Kasumi-1 (cell line): ENCODE data around the gene PRKACG.
"Not testable (repeated sequence)": the region's sequence is repeated elsewhere in the genome, so short reads cannot be mapped to it uniquely, and the experiment has no call there.

ENCODE experiments used
- DNase-seq, 2 experiments: peaks; one replicate each; lab custom pipeline; 2025; lab: John Stamatoyannopoulos, UW

The PRKACG gene

GRCh38 chr9:69014013-69014412, at the start of gene PRKACG:
Gene PRKACG (minus strand): TSS chr9:69014113. CDS start chr9:69014092, 21 bp downstream.
- DNase-seq = no peak

GRCh38 chr9:69062195-69062594, 48.3 kb upstream of the PRKACG start:
- DNase-seq = no peak

DNA sequence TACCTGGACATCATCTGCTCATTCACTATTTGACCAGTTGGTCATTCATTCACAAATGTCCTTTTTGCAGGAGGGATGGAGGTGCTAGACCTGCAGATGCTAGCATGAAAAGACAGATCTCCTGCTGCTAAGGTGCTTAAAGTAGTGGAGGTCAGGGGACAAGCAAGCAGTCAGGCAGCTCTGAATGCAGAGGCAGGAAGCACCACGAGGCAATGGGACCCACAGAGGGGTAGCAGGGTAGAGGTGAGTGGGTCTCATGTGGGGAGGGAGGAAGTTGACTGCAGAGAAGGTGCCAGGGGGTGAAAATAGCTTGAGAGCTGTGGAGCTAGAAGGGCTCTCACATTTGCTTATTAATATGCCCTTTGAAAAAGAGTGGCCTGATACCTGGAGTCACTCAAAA, 46.9 kb upstream of the PRKACG start:
- no peak for DNase-seq

DNA sequence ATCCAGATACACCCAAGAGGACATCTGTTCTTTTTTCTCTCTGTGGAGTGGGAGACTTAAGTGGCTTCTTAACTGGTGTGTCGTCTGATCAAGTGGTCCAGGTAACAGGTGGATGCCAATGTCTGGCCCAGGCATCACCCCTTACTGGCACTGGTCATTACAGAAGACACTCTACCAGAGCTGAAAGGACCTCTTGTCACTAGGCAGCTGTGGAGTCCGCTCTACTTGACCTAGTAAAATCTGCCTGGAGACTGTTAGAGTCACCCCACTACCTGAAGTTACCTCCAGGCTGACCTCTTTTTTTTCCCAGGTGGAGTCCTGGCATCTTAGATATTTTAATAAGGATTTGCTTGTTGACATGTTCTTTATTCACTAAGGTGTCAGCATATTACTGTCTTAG, 44.2 kb upstream of the PRKACG start:
- no peak for DNase-seq

DNA sequence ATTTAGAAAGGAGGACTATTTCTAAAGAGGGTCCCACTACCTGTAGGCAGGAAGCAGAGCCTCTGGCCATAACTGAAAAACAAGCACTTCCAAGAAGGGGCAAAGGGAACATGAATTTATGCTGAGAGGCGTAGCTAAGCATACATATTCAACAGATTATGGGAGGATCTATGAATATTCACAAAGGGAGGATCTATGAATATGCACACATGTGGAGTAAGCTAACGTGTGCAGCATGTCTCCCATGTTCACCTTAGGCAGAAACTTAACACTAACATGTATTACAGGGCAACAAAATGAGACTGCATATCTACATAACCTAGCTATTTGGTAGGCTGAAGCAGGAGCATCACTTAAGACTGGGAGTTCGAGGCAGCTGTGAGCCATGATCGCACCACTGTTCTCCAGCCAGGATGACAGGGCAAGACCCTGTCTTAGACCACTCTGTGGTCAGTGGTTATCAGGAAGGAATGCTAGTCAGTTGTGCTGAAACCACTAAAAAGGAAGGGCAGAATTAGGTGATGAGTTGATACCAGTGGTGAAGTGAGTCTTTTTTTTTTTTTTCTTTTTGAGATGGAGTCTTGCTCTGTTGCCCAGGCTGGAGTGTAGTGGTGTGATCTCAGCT, 42.4 kb upstream of the PRKACG start:
- DNase-seq = no peak

DNA sequence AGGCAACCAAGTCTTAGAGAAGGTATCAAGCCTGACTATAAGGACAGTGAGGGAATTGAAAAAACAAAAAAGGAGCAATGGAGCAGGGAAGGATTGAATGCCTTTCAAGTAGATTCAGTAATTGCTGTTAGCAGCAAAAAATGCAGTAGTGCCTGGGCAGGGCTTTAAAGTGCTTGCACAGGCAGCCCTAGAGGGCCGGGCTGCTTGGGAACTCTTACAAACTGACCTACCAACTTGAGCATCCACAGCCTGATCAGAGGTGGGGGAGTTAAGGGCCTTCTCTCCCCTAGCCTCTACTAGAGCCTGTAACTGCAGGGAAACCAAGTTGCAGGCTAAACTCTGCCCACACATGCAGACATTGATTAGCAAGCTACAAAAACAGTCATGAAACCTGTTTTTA, 41.1 kb upstream of the PRKACG start:
- DNase-seq = no peak

DNA sequence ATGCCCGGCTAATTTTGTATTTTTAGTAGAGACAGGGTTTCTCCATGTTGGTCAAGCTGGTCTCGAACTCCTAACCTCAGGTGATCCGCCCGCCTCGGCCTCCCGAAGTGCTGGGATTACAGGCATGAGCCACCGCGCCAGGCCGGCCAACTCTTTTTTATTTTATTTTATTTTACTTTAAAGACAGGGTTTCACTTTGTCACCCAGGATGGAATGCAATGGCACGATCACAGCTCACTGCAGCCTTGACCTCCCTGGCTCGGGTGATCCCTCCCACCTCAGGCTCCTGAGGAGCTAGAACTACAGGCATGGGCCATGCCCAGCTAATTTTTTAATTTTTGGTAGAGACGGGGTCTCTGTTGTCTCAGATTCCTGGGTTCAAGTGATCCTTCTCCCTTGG, 37.0 kb upstream of the PRKACG start:
- not testable (repeated sequence) for DNase-seq

DNA sequence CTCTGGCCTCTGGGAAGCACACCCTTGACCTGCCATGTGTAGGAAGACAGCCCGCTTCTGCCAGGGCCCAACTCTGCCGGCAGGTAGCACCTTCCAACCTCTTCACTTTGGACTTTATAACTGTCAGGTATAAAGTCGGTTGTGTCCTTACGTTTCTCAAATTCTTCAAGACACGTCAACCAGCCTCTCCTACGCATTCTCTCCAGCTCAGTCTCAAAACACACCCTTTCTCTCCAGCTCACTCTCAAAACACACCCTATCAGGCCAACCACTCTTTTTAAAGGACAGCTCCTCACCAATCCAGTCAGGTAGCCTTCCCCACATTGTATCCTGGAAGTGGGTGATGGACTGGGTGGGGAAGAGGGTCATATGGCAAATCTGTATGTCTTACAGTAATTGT, 35.2 kb upstream of the PRKACG start:
- no peak for DNase-seq

- DNase-seq = peak; percentile 84 to 91
Measured at GRCh38 chr9:69047371-69047770, 33.5 kb upstream of the PRKACG start.

DNA sequence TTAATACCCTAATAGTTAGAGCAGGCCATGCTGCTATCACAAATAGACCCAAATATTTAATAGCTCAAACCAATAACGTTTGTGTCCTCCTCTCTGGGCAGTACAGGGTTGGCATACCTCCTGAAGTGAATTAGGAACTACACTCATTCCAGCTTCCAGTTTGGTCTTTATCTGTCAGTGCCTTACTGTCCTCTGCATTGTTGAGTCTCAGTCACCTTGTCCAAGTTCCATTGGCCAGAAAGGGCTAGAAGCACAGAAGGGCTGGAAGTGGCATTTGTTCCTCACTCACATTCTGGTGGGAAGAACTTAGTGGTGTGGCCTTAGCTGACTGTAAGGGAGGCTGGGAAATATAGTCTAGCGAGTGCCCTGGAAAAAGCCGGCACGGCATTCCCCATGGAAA, 32.8 kb upstream of the PRKACG start:
- no peak for DNase-seq

GRCh38 chr9:69045821-69046220, 31.9 kb upstream of the PRKACG start:
- no peak for DNase-seq

GRCh38 chr9:69044240-69045219, 30.6 kb upstream of the PRKACG start:
- peak; percentile 38 to 62 for DNase-seq

GRCh38 chr9:69040646-69041045, 26.7 kb upstream of the PRKACG start:
- no peak for DNase-seq

- DNase-seq = no peak
Measured at GRCh38 chr9:69036799-69037198, 22.9 kb upstream of the PRKACG start.

- peak in 1 of 2 experiments; percentile 21 for DNase-seq
Measured at GRCh38 chr9:69036309-69036708, 22.4 kb upstream of the PRKACG start.

GRCh38 chr9:69035438-69036308, 21.8 kb upstream of the PRKACG start, which contains the start of gene FXN:
Gene FXN (plus strand): TSS chr9:69035752. CDS start chr9:69035783, 31 bp downstream.
- DNase-seq = peak; percentile 57 to 67

- DNase-seq = no peak
Measured at GRCh38 chr9:69034071-69034470, 20.2 kb upstream of the PRKACG start.

DNA sequence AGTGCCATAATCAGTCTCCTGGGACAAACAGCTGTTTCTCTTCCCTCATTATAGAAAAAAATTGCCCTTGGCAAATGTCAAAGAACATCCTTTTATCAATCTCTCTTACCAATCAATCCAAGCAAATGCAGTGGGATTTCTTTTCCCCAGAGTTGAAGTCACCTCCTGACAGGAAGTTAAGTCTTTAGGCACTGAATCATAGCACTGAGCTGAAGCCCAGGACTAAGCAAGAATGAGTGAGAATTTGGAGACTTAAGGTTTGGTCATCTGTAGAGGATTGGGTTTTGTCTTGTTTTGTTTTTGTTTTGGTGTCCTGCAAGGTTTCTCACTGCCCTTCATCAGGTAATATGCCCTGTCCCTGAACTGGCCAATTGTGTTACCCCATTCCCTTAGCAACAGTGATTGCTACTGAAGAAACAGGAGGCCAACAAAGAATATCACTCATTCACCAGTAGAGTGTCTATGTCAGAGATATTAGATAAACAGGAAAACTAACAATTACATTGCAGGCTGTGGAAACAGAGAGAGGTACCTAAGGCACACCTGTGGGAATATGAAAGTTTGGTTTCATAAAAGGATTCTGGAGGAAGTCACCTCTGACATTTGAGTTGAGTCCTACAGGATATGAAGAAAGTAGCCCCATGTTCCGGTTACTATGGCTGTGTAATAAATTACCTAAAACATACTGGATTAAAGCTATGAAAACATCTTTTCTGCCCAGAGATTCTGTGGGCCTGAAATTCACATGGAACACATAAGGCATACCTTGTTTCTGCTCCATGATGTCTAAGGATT, 17.1 kb upstream of the PRKACG start:
- DNase-seq = no peak

GRCh38 chr9:69029535-69029934, 15.6 kb upstream of the PRKACG start:
- DNase-seq = no peak

DNA sequence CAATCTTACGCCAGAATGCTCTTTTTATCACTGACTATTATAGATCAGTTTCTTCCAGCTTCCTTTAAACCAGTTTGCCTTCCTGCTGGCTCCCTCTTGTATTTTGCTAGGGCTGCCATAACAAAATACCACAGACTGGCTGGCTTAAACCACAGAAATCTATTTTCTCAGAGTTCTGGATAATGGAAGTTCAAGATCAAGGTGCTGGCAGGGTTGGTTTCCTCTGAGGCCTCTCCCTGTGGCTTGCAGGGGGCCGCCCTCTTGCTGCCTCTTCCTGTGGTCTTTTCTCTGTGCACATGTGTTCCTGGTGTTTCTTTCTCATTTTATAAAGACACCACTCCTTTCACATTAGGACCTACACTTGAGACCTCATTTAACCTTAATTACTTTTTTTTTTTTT, 14.8 kb upstream of the PRKACG start:
- peak; percentile 91 to 93 for DNase-seq

GRCh38 chr9:69027355-69028097, 13.6 kb upstream of the PRKACG start:
- DNase-seq = peak; percentile 73 to 79
